K562 (cell line): Measurements from ENCODE around the gene MAP3K7. TPM values are rescaled to one million over a fixed set of nuclear protein-coding genes. Genes with fewer than 3 reads are reported as not detected.

Experiments used
- EGR1 ChIP-seq: fragments of 450-650 bp; conservative IDR thresholded peaks from 2 replicates; pipeline ENCODE4 v1.6.1; 2017; ENCODE audit warnings: mild to moderate bottlenecking
- GATAD2A ChIP-seq: fragments of 450-650 bp; IDR thresholded peaks from 2 replicates; pipeline ENCODE4 v1.6.1; 2017
- JUN ChIP-seq, 2 experiments: sonication (generic) in 1 of 2; formaldehyde crosslinking in 1 of 2; IDR thresholded peaks; 2 replicates each; pipeline versions ENCODE4 v1.6.1 to v1.8.0; 2012 to 2022; ENCODE audit warnings: borderline replicate concordance in 2 of 2, mild to moderate bottlenecking in 2 of 2, improper control_type of control experiment in 1 of 2, low read depth in 1 of 2, low read length in 1 of 2, missing genetic modification reagents in 1 of 2
- KAT7 ChIP-seq: sonication (generic); formaldehyde crosslinking; IDR thresholded peaks from 2 replicates; pipeline ENCODE4 v1.8.0; 2022; ENCODE audit warnings: missing genetic modification reagents, mild to moderate bottlenecking, borderline replicate concordance
- RBM22 ChIP-seq: fragments of 200-400 bp; formaldehyde crosslinking; IDR thresholded peaks from 2 replicates; pipeline ENCODE4 v1.6.1; 2018; ENCODE audit warnings: low read length, low read depth; ENCODE audit not compliant: poor library complexity, severe bottlenecking
- REST ChIP-seq, 2 experiments: fragments of 450-650 bp; formaldehyde crosslinking in 1 of 2; IDR thresholded peaks; 2 replicates each; pipeline versions ENCODE4 v1.4.0 to v1.6.1; 2014 to 2020; ENCODE audit warnings: mild to moderate bottlenecking in 2 of 2, borderline replicate concordance in 1 of 2, low read depth in 1 of 2
- SNRNP70 ChIP-seq: fragments of 200-400 bp; formaldehyde crosslinking; optimal IDR thresholded peaks from 2 replicates; pipeline ENCODE3; 2017; ENCODE audit warnings: low read depth, low read length
- SPI1 ChIP-seq: IDR thresholded peaks from 2 replicates; pipeline ENCODE4 v1.6.1; 2011; ENCODE audit warnings: low read depth, low read length, control low read depth, borderline replicate concordance
- TCF7 ChIP-seq: sonication (generic); IDR thresholded peaks from 2 replicates; pipeline ENCODE4 v1.6.1; 2016; ENCODE audit warnings: antibody characterized with exemption, borderline replicate concordance
- ZBED1 ChIP-seq: IDR thresholded peaks from 2 replicates; pipeline ENCODE4 v1.6.1; 2014
- ZBTB49 ChIP-seq: sonication (generic); formaldehyde crosslinking; IDR thresholded peaks from 2 replicates; pipeline ENCODE4 v1.8.0; 2022; ENCODE audit warnings: missing genetic modification reagents, mild to moderate bottlenecking, borderline replicate concordance
- ZNF143 ChIP-seq: sonication (generic); formaldehyde crosslinking; IDR thresholded peaks from 2 replicates; pipeline ENCODE4 v1.9.0; 2022; ENCODE audit warnings: mild to moderate bottlenecking, missing genetic modification reagents
- ZNF146 ChIP-seq: IDR thresholded peaks from one replicate; pipeline ENCODE4 v1.6.1; 2018; ENCODE audit warnings: missing compliant biosample characterization; ENCODE audit not compliant: unreplicated experiment
- ZNF518B ChIP-seq: fragments of 250-450 bp; sonication (Bioruptor Pico); IDR thresholded peaks from 2 replicates; pipeline ENCODE4 v1.5.0; 2021; ENCODE audit warnings: mild to moderate bottlenecking, moderate library complexity
- polyA plus RNA-seq, 8 experiments: library from polyadenylated mRNA; depleted of rRNA in 4 of 8; stranded (reverse) in 5 of 8; unstranded in 3 of 8; fragments of >200 nt; fragmentation: Nextera tagmentation in 2 of 8; fragmentation: Illumina TruSeq in 1 of 8; extraction: Ambion mirVana in 2 of 8; extraction: Trizol in 1 of 8; gene quantifications; 2 replicates each; pipeline versions ENCODE4 v1.2.1 to v1.2.3, GENCODE V29; 2011 to 2014; ENCODE audit warnings: inconsistent platforms in 1 of 8, missing spikeins in 1 of 8
- total RNA-seq, 7 experiments: library from RNA; depleted of rRNA in 6 of 7; stranded (reverse); fragments of >200 nt in 6 of 7; fragmentation: Illumina TruSeq in 2 of 7; extraction: Trizol in 2 of 7; gene quantifications; 2 replicates each; pipeline versions ENCODE4 v1.2.1 to v1.2.3, GENCODE V29; 2011 to 2021; ENCODE audit warnings: low replicate concordance in 1 of 7

The MAP3K7 gene
- total and polyA plus RNA-seq, 9 of the 15 experiments (the other 6 are each of a cell fraction or from before 2014, with no cell fraction given) = 13.4 to 60.9 (median 34.8) TPM

GRCh38 chr6:90502866-90503407 is 83.9 kb downstream of the MAP3K7 start (continued):
- TF ChIP-seq ZNF518B (CRISPR knock-in tag) = no peak
- TF ChIP-seq EGR1 = no peak; the same call in 1 of the 2 replicates
- no peak for TF ChIP-seq KAT7 (CRISPR knock-in tag)
- no peak for TF ChIP-seq ZBED1
- no peak for TF ChIP-seq ZNF146 (CRISPR knock-in tag)
- no peak for TF ChIP-seq SPI1
- TF ChIP-seq GATAD2A = no peak
- TF ChIP-seq ZNF143 (CRISPR knock-in tag) = no peak
- no peak for TF ChIP-seq SNRNP70
- no peak for TF ChIP-seq TCF7
- TF ChIP-seq ZBTB49 (CRISPR knock-in tag) = no peak
- TF ChIP-seq REST (IDR thresholded peaks at IDR 0.05; ENCODE audit: borderline replicate concordance) = peak; percentile 20; the same call in 1 of the 2 replicates
- no peak for TF ChIP-seq REST (CRISPR knock-in tag; IDR thresholded peaks at IDR 0.05; ENCODE audit: low read depth)
- TF ChIP-seq RBM22 = no peak
- no peak for TF ChIP-seq JUN (IDR thresholded peaks at IDR 0.05; ENCODE audit: borderline replicate concordance, low read depth, low read length)
- no peak for TF ChIP-seq JUN (CRISPR knock-in tag; IDR thresholded peaks at IDR 0.05; ENCODE audit: borderline replicate concordance)
